Osteocyte (in vitro differentiated cells): ENCODE data around the gene SLC2A4. TPM values are rescaled to one million over a fixed set of nuclear protein-coding genes. Genes with fewer than 3 reads are reported as not detected.

Experiments used
- DNase-seq: peaks from one replicate; pipeline ENCODE4 v3.0.0; 2021; ENCODE audit warnings: mixed read lengths; ENCODE audit not compliant: unreplicated experiment; ENCODE audit errors: extremely low spot score
- H3K27ac Mint-ChIP-seq: one replicate; pipeline ENCODE4 v1.8.0; 2021; ENCODE audit warnings: mild to moderate bottlenecking, mixed read lengths; ENCODE audit not compliant: unreplicated experiment
- H3K27me3 Mint-ChIP-seq: one replicate; pipeline ENCODE4 v1.8.0; 2021; ENCODE audit warnings: mixed read lengths; ENCODE audit not compliant: unreplicated experiment
- H3K36me3 Mint-ChIP-seq: one replicate; pipeline ENCODE4 v1.8.0; 2021; ENCODE audit warnings: mixed read lengths; ENCODE audit not compliant: unreplicated experiment
- H3K4me1 Mint-ChIP-seq: one replicate; pipeline ENCODE4 v1.8.0; 2021; ENCODE audit warnings: mixed read lengths; ENCODE audit not compliant: unreplicated experiment
- H3K4me3 Mint-ChIP-seq: one replicate; pipeline ENCODE4 v1.8.0; 2021; ENCODE audit warnings: mild to moderate bottlenecking, moderate library complexity, mixed read lengths; ENCODE audit not compliant: unreplicated experiment
- H3K9me3 Mint-ChIP-seq: one replicate; pipeline ENCODE4 v1.8.0; 2021; ENCODE audit warnings: mixed read lengths; ENCODE audit not compliant: unreplicated experiment
- long read RNA-seq: library from polyadenylated mRNA; unstranded; transcript quantifications from one replicate; pipeline ENCODE4 v2.0.0, GENCODE V29; 2021
- total RNA-seq: library from RNA; stranded (reverse); gene quantifications from 2 replicates; pipeline ENCODE4 v1.2.1, GENCODE V29; 2021
- TF ChIP-seq, protein P1 (sequence below): fragments of 200-600 bp; sonication (generic); IDR thresholded peaks from 2 replicates; pipeline ENCODE4 v1.5.0; 2021; ENCODE audit warnings: antibody characterized with exemption, mild to moderate bottlenecking, moderate library complexity

The SLC2A4 gene
- 0.59 and 0.63 TPM in 2 replicates for total RNA-seq
- long read RNA-seq = 0 reads

DNA sequence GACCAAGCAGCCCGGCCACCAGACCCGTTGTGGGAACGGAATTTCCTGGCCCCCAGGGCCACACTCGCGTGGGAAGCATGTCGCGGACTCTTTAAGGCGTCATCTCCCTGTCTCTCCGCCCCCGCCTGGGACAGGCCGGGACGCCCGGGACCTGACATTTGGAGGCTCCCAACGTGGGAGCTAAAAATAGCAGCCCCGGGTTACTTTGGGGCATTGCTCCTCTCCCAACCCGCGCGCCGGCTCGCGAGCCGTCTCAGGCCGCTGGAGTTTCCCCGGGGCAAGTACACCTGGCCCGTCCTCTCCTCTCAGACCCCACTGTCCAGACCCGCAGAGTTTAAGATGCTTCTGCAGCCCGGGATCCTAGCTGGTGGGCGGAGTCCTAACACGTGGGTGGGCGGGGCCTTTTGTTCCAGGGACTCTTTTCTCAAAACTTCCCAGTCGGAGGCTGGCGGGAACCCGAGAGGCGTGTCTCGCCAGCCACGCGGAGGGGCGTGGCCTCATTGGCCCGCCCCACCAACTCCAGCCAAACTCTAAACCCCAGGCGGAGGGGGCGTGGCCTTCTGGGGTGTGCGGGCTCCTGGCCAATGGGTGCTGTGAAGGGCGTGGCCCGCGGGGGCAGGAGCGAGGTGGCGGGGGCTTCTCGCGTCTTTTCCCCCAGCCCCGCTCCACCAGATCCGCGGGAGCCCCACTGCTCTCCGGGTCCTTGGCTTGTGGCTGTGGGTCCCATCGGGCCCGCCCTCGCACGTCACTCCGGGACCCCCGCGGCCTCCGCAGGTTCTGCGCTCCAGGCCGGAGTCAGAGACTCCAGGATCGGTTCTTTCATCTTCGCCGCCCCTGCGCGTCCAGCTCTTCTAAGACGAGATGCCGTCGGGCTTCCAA lies at the start of gene SLC2A4:
Gene SLC2A4, plus strand, starts transcription at position 645 of the 879 bp plus-strand sequence. Its CDS starts 217 bp downstream, at position 862.
- peaks cover 21% of the 10 kb centered on the region for H3K4me1 Mint-ChIP-seq
- peak within 1 kb of the TSS; percentile 76 for H3K4me3 Mint-ChIP-seq
- peak within 1 kb of the TSS; percentile 70 for H3K27ac Mint-ChIP-seq
- H3K9me3 Mint-ChIP-seq = no peaks in the 10 kb centered on the region
- peaks cover 18% of the 10 kb centered on the region for H3K27me3 Mint-ChIP-seq
- DNase-seq = peak; percentile 96
- H3K36me3 Mint-ChIP-seq = no peaks in the 10 kb centered on the region
- TF ChIP-seq, protein P1, sequence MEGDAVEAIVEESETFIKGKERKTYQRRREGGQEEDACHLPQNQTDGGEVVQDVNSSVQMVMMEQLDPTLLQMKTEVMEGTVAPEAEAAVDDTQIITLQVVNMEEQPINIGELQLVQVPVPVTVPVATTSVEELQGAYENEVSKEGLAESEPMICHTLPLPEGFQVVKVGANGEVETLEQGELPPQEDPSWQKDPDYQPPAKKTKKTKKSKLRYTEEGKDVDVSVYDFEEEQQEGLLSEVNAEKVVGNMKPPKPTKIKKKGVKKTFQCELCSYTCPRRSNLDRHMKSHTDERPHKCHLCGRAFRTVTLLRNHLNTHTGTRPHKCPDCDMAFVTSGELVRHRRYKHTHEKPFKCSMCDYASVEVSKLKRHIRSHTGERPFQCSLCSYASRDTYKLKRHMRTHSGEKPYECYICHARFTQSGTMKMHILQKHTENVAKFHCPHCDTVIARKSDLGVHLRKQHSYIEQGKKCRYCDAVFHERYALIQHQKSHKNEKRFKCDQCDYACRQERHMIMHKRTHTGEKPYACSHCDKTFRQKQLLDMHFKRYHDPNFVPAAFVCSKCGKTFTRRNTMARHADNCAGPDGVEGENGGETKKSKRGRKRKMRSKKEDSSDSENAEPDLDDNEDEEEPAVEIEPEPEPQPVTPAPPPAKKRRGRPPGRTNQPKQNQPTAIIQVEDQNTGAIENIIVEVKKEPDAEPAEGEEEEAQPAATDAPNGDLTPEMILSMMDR = no peak

DNA sequence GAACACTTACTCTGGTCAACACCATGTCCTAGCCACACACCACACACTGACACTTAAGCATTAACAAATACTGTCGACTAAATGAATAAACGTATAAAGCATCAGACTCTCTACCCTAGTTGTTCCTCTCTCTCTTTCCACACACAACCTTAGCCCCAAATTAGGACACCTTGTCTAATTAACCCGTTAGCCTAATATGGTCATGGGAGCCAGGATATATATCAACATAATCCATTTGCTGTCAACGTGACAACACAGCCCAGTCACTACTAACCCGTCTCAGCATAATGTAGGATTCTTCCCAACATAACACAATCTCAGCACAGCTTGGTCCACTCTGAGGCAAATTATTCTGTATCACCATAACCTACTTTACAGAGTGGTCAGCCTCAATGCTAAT lies 49.4 kb upstream of the SLC2A4 start:
- DNase-seq = no peak
- no peak overlapping the region for H3K27ac Mint-ChIP-seq
- no peaks in the 10 kb centered on the region for H3K9me3 Mint-ChIP-seq
- peaks cover 45% of the 10 kb centered on the region for H3K4me1 Mint-ChIP-seq
- peaks cover 41% of the 10 kb centered on the region for H3K36me3 Mint-ChIP-seq
- TF ChIP-seq, protein P1 = no peak
- H3K4me3 Mint-ChIP-seq = peak overlapping the region; percentile 95
- H3K27me3 Mint-ChIP-seq = no peaks in the 10 kb centered on the region

DNA sequence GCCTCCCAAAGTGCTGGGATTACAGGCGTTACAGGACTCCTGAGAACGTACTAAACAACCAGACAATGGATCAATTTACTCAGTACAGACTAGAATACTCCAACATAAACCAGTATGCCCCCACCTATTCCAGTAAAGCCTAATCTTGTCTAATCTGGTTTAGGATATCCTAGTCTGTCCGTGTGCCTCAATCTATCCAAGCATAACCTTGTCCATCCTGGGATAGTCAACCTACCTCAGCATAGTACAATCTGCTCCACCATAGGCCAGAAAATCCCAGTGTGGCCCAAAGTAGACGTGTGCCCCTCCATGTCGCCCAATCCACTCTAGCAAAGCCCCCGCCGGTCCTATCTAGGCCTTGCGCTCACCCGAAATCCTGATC lies 47.8 kb upstream of the SLC2A4 start:
- H3K4me3 Mint-ChIP-seq = peak overlapping the region; percentile 95
- H3K36me3 Mint-ChIP-seq = peaks cover 36% of the 10 kb centered on the region
- H3K4me1 Mint-ChIP-seq = peaks cover 50% of the 10 kb centered on the region
- H3K27ac Mint-ChIP-seq = peak overlapping the region; percentile 97
- TF ChIP-seq, protein P1 = no peak
- DNase-seq = no peak
- H3K9me3 Mint-ChIP-seq = no peaks in the 10 kb centered on the region
- H3K27me3 Mint-ChIP-seq = no peaks in the 10 kb centered on the region

DNA sequence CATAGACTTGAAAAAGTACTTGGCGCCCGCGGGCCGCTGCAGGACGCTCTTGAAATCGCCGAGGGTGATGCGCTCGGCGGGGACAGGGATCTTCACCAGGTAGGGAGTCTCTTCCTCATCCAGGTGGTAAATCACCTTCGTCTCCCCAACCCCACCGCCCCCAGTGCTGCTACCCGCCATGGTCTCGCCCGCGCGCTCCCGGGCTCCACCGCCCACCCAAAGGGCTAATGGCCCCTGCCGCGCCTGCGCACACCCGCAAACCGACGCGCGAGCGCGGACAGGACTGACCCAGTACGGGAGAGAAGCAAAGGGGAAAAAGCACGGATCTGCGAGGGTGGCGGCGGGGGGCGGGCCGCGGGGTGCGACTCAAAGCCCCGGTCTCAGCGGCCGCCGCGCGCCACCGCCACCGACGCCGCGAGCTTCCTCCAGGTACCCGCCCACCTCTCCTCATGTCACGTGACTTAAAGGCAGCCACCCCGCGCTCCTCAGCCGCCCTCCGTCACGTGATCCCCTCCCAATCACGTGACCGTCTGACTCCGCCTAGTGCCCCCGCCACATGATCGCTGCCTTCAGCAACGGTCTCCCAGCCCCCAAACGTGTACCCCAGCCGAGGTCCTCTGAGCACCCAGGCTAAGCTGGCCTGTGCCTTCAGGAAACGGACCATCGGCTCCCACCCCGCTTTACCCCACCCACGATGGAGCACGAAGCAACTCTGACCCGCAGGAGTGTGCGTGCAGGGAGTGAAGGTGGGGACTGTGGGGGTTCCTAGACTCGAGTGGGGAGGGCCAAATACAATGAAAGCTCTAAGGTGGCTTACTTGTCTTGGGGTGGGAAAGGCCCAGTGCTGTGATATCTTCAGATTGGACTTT lies 47.2 kb upstream of the SLC2A4 start, which contains the start of gene DVL2:
Gene DVL2, minus strand, starts transcription at position 435 of the 869 bp plus-strand sequence. Its CDS starts 255 bp downstream, at position 180.
- peak; percentile 98 for DNase-seq
- Mint-ChIP-seq H3K4me1 (peaks cover 50% of the 10 kb centered on the region), H3K27me3 (no peaks in the 10 kb centered on the region), H3K36me3 (peaks cover 31% of the 10 kb centered on the region), H3K4me3 (peak within 1 kb of the TSS; percentile 95), H3K9me3 (no peaks in the 10 kb centered on the region), H3K27ac (peak within 1 kb of the TSS; percentile 97)
- TF ChIP-seq, protein P1 = no peak
